HG02588 (cell line): ENCODE results near the gene SNRNP27.
"Not testable (repeated sequence)": the region's sequence is repeated elsewhere in the genome, so short reads cannot be mapped to it uniquely, and the experiment has no call there.

Experiments
- ATAC-seq: cut with Tn5 transposase; IDR thresholded peaks from one replicate; pipeline ENCODE4 v1.9.1; 2021; ENCODE audit warnings: mild to moderate bottlenecking, moderate library complexity; ENCODE audit not compliant: unreplicated experiment

The SNRNP27 gene

GRCh38 chr2:69893684-69894551 is at the start of gene SNRNP27:
TSS of gene SNRNP27 (plus strand) at chr2:69893956. CDS start at chr2:69893985, 29 bp downstream.
- peak; percentile 70 for ATAC-seq

- ATAC-seq: no peak
Measured at GRCh38 chr2:69843993-69844392, 49.8 kb upstream of the SNRNP27 start.

GRCh38 chr2:69844560-69844959 is 49.2 kb upstream of the SNRNP27 start:
- ATAC-seq: no peak

GRCh38 chr2:69846182-69847067 is 47.3 kb upstream of the SNRNP27 start:
- ATAC-seq: no peak

- no peak for ATAC-seq
Measured at GRCh38 chr2:69847068-69847828, 46.5 kb upstream of the SNRNP27 start.

GRCh38 chr2:69848186-69848790 is 45.5 kb upstream of the SNRNP27 start:
- ATAC-seq: no peak

GRCh38 chr2:69858261-69858660 is 35.5 kb upstream of the SNRNP27 start:
- ATAC-seq: no peak

- ATAC-seq: no peak
Measured at GRCh38 chr2:69863298-69863697, 30.5 kb upstream of the SNRNP27 start.

GRCh38 chr2:69888451-69888850 is 5.3 kb upstream of the SNRNP27 start:
- no peak for ATAC-seq

GRCh38 chr2:69889302-69889701 is 4.5 kb upstream of the SNRNP27 start:
- no peak for ATAC-seq

- no peak for ATAC-seq
Measured at GRCh38 chr2:69890881-69891280, 2.9 kb upstream of the SNRNP27 start.

- not testable (repeated sequence) for ATAC-seq
Measured at GRCh38 chr2:69892838-69893424, 825 bp upstream of the SNRNP27 start.

- not testable (repeated sequence) for ATAC-seq
Measured at GRCh38 chr2:69894737-69895136, 981 bp downstream of the SNRNP27 start.

GRCh38 chr2:69902213-69902922 is 8.6 kb downstream of the SNRNP27 start:
- no peak for ATAC-seq

GRCh38 chr2:69907216-69907615 is 13.5 kb downstream of the SNRNP27 start:
- ATAC-seq: no peak

- no peak for ATAC-seq
Measured at GRCh38 chr2:69911985-69912563, 18.3 kb downstream of the SNRNP27 start.

- ATAC-seq: peak; percentile 87
Measured at GRCh38 chr2:69914164-69914949, 20.6 kb downstream of the SNRNP27 start.
